KMS-11 (cell line): ENCODE data around the gene TRIM25.

Experiments used
- H2AFZ ChIP-seq: fragments of 200-600 bp; sonication (generic); 2 replicates; pipeline ENCODE4 v1.6.1; 2016; ENCODE audit warnings: antibody characterized with exemption, mixed run types, low read depth
- H3K27ac ChIP-seq: fragments of 200-600 bp; sonication (generic); 2 replicates; pipeline ENCODE4 v1.6.1; 2016; ENCODE audit warnings: mild to moderate bottlenecking, mixed run types
- H3K27me3 ChIP-seq: fragments of 200-600 bp; sonication (generic); 2 replicates; pipeline ENCODE4 v1.6.1; 2017; ENCODE audit warnings: mild to moderate bottlenecking, low read depth, mixed run types, moderate library complexity; ENCODE audit not compliant: insufficient read depth
- H3K36me3 ChIP-seq: fragments of 200-600 bp; sonication (generic); 2 replicates; pipeline ENCODE4 v1.6.1; 2017; ENCODE audit warnings: mild to moderate bottlenecking, mixed run types; ENCODE audit not compliant: insufficient read depth
- H3K4me1 ChIP-seq: fragments of 200-600 bp; sonication (generic); 2 replicates; pipeline ENCODE4 v1.6.1; 2016; ENCODE audit warnings: mild to moderate bottlenecking, low read depth, mixed run types; ENCODE audit not compliant: poor library complexity, severe bottlenecking
- H3K4me2 ChIP-seq: fragments of 200-600 bp; sonication (generic); 2 replicates; pipeline ENCODE4 v1.7.0; 2016; ENCODE audit warnings: mild to moderate bottlenecking, mixed run types
- H3K4me3 ChIP-seq: fragments of 200-600 bp; sonication (generic); IDR thresholded peaks from 2 replicates; pipeline ENCODE4 v1.6.1; 2017; ENCODE audit warnings: low read depth, low read length, mixed read lengths; ENCODE audit not compliant: insufficient read depth
- H3K79me2 ChIP-seq: fragments of 200-600 bp; sonication (generic); 2 replicates; pipeline ENCODE4 v1.6.1; 2016; ENCODE audit warnings: low read depth, mixed run types; ENCODE audit not compliant: insufficient read depth
- H3K9ac ChIP-seq: fragments of 200-600 bp; sonication (generic); 2 replicates; pipeline ENCODE4 v1.6.1; 2016; ENCODE audit warnings: mild to moderate bottlenecking, mixed run types
- H4K20me1 ChIP-seq: fragments of 200-600 bp; sonication (generic); 2 replicates; pipeline ENCODE4 v1.6.1; 2016; ENCODE audit warnings: mild to moderate bottlenecking, mixed run types; ENCODE audit not compliant: insufficient read depth
- TF ChIP-seq, protein P1 (sequence below): fragments of 200-600 bp; sonication (generic); conservative IDR thresholded peaks from 2 replicates; pipeline ENCODE4 v1.6.1; 2017; ENCODE audit warnings: low read depth, mild to moderate bottlenecking, antibody characterized with exemption, low read length, moderate library complexity, mixed read lengths

Gene TRIM25, protein sequence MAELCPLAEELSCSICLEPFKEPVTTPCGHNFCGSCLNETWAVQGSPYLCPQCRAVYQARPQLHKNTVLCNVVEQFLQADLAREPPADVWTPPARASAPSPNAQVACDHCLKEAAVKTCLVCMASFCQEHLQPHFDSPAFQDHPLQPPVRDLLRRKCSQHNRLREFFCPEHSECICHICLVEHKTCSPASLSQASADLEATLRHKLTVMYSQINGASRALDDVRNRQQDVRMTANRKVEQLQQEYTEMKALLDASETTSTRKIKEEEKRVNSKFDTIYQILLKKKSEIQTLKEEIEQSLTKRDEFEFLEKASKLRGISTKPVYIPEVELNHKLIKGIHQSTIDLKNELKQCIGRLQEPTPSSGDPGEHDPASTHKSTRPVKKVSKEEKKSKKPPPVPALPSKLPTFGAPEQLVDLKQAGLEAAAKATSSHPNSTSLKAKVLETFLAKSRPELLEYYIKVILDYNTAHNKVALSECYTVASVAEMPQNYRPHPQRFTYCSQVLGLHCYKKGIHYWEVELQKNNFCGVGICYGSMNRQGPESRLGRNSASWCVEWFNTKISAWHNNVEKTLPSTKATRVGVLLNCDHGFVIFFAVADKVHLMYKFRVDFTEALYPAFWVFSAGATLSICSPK

GRCh38 chr17:56913867-56914580 is at the start of gene TRIM25:
Gene TRIM25 (minus strand): TSS chr17:56914049. CDS start chr17:56913988, 61 bp downstream.
- Histone ChIP-seq H3K36me3 (no peaks in the 10 kb centered on the region), H4K20me1 (no peaks in the 10 kb centered on the region; the same call in 1 of the 2 replicates), H3K4me2 (peak within 1 kb of the TSS; percentile 98), H2AFZ (peak within 1 kb of the TSS; percentile 87), H3K4me1 (peaks cover 36% of the 10 kb centered on the region), H3K27me3 (no peaks in the 10 kb centered on the region), H3K27ac (peak within 1 kb of the TSS; percentile 66), H3K4me3 (no peak within 1 kb of the TSS), H3K79me2 (peaks cover 55% of the 10 kb centered on the region), H3K9ac (peak within 1 kb of the TSS; percentile 82)
- TF ChIP-seq, protein P1, sequence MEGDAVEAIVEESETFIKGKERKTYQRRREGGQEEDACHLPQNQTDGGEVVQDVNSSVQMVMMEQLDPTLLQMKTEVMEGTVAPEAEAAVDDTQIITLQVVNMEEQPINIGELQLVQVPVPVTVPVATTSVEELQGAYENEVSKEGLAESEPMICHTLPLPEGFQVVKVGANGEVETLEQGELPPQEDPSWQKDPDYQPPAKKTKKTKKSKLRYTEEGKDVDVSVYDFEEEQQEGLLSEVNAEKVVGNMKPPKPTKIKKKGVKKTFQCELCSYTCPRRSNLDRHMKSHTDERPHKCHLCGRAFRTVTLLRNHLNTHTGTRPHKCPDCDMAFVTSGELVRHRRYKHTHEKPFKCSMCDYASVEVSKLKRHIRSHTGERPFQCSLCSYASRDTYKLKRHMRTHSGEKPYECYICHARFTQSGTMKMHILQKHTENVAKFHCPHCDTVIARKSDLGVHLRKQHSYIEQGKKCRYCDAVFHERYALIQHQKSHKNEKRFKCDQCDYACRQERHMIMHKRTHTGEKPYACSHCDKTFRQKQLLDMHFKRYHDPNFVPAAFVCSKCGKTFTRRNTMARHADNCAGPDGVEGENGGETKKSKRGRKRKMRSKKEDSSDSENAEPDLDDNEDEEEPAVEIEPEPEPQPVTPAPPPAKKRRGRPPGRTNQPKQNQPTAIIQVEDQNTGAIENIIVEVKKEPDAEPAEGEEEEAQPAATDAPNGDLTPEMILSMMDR: no peak

GRCh38 chr17:56960596-56961538 is 47.0 kb upstream of the TRIM25 start, which contains the start of gene COIL:
Gene COIL (minus strand): TSS chr17:56961050. CDS start chr17:56961019, 31 bp downstream.
- no peak within 1 kb of the TSS for H3K4me3 ChIP-seq
- H3K4me2 ChIP-seq: peak within 1 kb of the TSS; percentile 43
- H3K27me3 ChIP-seq: no peaks in the 10 kb centered on the region
- no peaks in the 10 kb centered on the region for H4K20me1 ChIP-seq
- TF ChIP-seq, protein P1: peak; percentile 99
- H3K9ac ChIP-seq: peak within 1 kb of the TSS; percentile 95
- H3K36me3 ChIP-seq: peaks cover 2% of the 10 kb centered on the region; the same call in 1 of the 2 replicates
- peak within 1 kb of the TSS; percentile 91 for H3K27ac ChIP-seq
- peaks cover 15% of the 10 kb centered on the region for H3K4me1 ChIP-seq
- H3K79me2 ChIP-seq: peaks cover 36% of the 10 kb centered on the region
- H2AFZ ChIP-seq: peak within 1 kb of the TSS; percentile 93

GRCh38 chr17:56956992-56957391 is 43.1 kb upstream of the TRIM25 start:
- Histone ChIP-seq H3K4me3 (no peak overlapping the region), H3K4me1 (peaks cover 15% of the 10 kb centered on the region), H3K79me2 (peaks cover 52% of the 10 kb centered on the region), H3K27ac (no peak overlapping the region), H4K20me1 (no peaks in the 10 kb centered on the region), H3K36me3 (peaks cover 2% of the 10 kb centered on the region; the same call in 1 of the 2 replicates), H3K4me2 (no peak overlapping the region), H3K9ac (no peak overlapping the region), H3K27me3 (no peaks in the 10 kb centered on the region), H2AFZ (no peak overlapping the region)
- TF ChIP-seq, protein P1: no peak
